HG02763 (cell line): ENCODE data around the gene TRIM44.

Experiments
- ATAC-seq: cut with Tn5 transposase; IDR thresholded peaks from one replicate; pipeline ENCODE4 v1.9.1; 2021; ENCODE audit warnings: mild to moderate bottlenecking, moderate library complexity; ENCODE audit not compliant: unreplicated experiment

Gene TRIM44

GRCh38 chr11:35785287-35786167 lies 123.0 kb downstream of the TRIM44 start:
- peak; percentile 47 for ATAC-seq

DNA sequence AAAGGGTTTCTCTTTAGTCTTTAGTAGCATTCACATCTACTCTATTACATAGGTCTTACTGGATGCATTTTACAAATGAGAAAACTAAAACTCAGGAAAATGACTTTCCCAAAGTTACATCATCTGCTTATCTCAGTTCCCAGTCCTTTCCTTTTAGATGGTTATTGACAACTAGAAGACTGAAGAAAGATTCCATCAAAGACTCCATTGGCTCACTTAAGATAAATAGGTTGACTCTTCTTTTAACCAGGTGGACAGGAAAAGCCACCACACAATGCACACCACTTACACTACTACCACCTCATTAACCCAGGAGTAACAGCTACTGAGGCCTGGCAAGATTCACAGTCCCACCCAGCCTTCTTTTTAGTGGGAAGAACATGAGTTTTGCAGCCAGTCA lies 123.6 kb downstream of the TRIM44 start:
- ATAC-seq, result no peak

DNA sequence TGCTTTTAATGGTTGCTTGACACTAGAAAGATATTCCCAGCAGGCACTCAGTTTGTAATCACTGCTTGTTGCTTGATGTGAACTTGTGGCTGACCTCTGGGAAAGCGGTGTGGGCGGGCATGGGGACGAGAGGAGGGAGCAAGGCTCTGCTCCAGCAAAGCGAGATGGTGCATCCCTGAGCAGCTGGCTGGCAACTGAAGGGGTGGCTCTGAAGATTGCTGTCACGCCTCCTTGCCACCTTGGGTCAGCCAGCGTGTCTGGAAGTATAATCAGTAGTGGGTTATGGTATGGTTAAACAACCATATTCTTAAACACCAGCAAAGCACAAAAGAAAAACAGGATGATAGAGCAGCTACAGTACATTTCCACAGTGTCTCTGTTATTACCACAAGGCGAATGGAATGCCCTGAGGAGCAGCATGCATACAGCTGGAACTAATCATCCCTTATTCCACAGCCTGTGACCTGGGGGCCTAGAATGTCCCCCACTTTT lies 124.5 kb downstream of the TRIM44 start:
- ATAC-seq, result no peak

GRCh38 chr11:35787626-35788025 lies 125.1 kb downstream of the TRIM44 start:
- no peak for ATAC-seq

DNA sequence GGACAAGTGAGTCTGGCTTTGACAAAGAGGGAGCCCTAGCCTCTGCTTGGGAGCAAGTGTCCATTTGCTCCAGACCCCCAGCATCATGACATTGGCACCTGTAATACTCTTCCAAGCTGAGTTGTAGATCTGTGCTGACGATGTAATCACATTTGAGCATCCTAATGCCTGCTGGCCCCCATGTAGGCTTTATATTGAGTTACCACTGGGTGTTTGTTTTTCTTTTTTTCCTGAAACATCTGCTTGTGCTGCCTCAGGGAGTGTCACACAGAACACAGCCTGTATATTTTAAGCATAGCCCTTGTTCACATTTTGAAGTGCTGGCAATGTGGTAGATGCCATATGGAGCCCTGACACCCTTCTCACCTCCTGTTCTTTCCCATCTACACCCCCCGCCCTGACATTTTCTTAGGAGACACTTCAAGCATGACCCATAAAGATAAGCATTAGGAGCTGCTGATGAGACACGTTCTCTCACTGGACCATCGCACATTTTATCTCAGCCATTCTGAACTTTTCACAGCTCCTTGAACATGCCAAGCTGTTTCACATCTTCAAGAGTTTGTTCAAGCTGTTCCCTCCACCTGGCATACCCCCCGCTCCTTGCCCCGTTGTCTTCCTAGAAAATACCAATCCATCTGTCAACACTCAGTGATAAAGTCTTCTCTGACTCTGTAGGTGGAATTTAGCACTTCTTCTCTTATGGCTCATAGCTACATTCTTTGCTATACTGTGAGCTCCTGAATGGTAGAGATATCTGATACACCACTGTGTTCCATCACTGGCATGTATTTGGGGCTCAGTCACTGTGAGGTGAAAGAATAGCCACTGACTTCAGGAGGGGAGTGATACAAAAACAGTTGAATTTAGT lies 128.7 kb downstream of the TRIM44 start:
- ATAC-seq, result no peak

- ATAC-seq, result no peak
These were observed 129.7 kb downstream of the TRIM44 start for GRCh38 chr11:35792148-35792845.

GRCh38 chr11:35792846-35793192 lies 130.2 kb downstream of the TRIM44 start:
- ATAC-seq, result no peak

- ATAC-seq, result no peak
These were observed 131.8 kb downstream of the TRIM44 start for GRCh38 chr11:35794333-35794732.

GRCh38 chr11:35794850-35795249 lies 132.3 kb downstream of the TRIM44 start:
- ATAC-seq, result no peak

GRCh38 chr11:35796562-35796961 lies 134.0 kb downstream of the TRIM44 start:
- no peak for ATAC-seq

DNA sequence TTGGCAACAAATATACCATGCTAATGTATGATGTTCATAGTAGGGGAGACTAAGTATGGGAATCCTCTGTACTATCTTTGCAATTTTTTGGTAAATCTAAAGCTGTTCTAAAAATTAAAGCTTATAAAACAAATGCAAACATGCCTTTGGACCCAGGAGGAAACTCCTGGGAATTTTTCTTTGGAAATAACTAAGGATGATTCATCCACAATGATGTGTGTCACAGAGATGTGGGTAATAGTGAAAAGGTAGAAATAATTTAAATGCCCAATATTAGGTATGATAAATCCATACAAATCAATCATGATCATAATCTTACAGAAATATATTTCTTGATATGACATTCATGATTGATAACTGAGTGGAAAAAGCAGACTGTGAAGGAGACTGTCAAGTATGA lies 135.8 kb downstream of the TRIM44 start:
- ATAC-seq, result no peak

GRCh38 chr11:35798983-35799382 lies 136.4 kb downstream of the TRIM44 start:
- ATAC-seq, result no peak

GRCh38 chr11:35799655-35800054 lies 137.1 kb downstream of the TRIM44 start:
- no peak for ATAC-seq

DNA sequence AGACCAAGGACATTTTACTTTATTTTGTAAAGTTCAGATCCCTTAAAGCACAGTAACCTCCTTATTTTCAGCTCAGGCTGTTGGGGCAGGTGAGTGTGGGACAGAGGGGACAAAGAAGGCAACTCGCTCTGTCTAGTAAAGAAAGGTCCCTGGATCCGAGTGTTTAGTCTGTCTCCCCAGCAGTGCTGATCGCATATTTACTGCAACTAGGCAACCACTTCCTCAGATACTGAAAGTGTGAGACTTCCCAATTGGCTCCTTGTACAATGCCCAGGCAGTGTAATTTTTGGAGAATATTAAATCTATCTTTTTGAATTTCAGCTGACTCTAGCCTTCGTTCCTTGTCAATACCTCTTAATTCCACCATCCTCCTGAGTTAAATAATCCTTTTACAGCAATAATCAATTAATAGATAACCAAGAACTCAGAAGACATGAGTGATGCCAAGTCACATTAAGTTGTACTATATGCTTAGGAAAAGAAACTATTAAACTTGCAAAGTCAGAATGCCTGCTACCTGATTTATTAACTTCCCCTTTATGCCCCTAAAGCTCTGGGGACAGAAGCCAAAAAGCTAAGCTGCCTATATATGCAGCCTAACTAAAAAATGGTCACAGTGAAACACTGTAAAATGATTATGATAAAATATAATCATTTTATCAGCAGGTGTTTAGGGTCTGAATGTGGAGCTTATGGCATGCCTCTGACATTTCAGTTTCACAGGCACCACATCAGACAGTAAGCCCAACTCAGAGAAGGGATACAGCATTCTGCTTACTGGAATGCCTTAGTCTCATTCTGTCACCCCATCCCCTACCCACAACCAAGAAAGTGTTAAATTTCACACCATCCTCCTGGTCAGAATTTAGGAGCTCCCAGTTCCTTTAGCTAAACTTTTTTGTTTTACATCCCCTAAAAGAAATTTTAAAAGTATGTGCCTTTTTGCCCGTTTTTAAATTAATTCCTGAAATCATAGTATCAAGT lies 138.7 kb downstream of the TRIM44 start:
- no peak for ATAC-seq

- no peak for ATAC-seq
These were observed 139.6 kb downstream of the TRIM44 start for GRCh38 chr11:35802221-35802620.

GRCh38 chr11:35802672-35803071 lies 140.1 kb downstream of the TRIM44 start:
- no peak for ATAC-seq

GRCh38 chr11:35803115-35803514 lies 140.5 kb downstream of the TRIM44 start:
- no peak for ATAC-seq

DNA sequence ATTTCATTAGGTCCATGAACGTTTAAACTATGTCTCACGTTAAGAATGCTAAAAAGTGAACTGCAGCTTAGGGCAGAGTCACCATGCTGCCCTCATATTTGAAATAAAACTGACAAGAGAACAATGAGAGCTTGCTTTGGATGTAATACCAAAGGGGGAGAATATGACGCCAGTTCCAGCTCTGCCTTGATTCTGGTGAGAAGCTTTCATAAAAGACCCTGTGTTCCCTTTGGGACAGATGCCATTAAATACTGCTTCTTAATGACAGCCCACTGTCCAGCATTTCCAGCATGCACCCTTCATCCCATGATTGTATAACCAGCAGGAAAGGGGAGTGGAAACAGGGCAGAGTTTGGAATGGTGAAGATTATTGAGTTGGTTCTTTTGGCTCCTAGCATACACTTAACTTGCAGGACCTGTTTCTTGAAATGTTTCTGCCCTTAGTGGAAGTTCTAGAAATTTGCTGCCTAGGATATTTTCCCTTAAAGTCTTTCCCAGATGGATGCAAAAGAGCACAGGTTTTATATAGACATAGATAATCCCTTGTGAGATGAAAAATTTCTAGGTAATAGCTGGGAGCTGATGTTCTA lies 142.0 kb downstream of the TRIM44 start:
- no peak for ATAC-seq

DNA sequence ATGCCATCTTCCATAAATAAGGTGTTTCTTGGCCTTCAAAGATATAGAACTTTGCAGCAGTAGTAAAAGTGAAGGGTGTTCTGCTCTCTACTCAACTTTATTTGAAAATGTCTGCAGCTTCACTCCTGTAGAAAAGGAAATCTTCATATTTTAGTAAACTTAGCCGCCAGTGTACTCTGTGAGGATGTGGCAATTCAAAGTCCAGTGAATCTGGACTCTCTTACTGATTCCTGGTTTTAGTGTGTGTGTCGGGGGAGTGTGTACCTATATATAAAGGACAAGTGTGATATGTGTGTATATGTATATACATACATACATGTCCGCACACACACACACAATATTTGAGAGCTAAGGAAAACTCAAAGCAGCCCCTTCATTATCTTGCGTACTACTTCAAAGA lies 147.0 kb downstream of the TRIM44 start:
- no peak for ATAC-seq
